HG02943 (cell line): Measurements from ENCODE around the gene ATN1.

Experiments
- ATAC-seq: cut with Tn5 transposase; IDR thresholded peaks from one replicate; pipeline ENCODE4 v1.9.1; 2021; ENCODE audit warnings: mild to moderate bottlenecking, low read depth, moderate library complexity; ENCODE audit not compliant: unreplicated experiment

ATN1 gene

DNA sequence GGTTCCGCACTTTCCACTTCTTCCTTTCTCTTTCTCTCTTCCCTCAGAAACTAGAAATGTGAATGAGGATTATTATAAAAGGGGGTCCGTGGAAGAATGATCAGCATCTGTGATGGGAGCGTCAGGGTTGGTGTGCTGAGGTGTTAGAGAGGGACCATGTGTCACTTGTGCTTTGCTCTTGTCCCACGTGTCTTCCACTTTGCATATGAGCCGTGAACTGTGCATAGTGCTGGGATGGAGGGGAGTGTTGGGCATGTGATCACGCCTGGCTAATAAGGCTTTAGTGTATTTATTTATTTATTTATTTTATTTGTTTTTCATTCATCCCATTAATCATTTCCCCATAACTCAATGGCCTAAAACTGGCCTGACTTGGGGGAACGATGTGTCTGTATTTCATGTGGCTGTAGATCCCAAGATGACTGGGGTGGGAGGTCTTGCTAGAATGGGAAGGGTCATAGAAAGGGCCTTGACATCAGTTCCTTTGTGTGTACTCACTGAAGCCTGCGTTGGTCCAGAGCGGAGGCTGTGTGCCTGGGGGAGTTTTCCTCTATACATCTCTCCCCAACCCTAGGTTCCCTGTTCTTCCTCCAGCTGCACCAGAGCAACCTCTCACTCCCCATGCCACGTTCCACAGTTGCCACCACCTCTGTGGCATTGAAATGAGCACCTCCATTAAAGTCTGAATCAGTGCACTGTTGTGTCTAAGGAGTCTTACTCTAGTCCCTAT is 4.6 kb upstream of the ATN1 start:
- no peak for ATAC-seq

DNA sequence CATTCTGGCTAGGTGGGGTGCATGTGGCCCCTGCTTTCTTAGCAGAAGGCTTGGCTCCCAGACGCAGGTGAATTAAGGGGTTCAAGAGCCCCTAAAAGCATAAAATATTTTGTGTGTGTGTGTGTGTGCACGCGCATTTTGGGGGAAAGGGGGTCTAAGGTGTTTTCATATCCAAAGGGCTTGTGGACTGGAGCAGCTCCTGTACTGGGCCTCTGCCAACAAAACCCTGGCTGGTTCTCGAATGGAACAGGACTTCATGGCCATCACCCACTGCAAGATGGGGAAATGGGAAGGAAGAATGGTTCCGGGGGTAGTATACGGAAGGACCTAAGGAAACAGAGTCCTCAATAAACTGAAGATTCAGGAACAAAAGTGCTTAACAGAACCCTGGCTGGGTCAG is 3.9 kb upstream of the ATN1 start:
- ATAC-seq = no peak

DNA sequence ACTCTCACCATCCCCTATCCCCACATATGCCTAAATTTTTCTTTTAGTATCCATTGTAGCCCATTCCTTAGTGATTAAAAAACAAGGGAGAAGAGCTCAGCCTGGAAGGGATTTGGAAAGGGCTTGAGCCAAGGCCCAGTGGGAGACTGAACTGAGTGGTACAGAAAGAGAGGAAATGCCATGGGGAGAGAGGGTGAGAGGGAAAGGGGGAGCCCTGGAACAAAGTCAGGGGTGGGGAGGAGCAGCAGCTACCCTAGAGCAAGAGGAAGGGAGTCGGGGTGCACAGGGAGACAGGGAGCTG is 2.6 kb upstream of the ATN1 start:
- no peak for ATAC-seq

DNA sequence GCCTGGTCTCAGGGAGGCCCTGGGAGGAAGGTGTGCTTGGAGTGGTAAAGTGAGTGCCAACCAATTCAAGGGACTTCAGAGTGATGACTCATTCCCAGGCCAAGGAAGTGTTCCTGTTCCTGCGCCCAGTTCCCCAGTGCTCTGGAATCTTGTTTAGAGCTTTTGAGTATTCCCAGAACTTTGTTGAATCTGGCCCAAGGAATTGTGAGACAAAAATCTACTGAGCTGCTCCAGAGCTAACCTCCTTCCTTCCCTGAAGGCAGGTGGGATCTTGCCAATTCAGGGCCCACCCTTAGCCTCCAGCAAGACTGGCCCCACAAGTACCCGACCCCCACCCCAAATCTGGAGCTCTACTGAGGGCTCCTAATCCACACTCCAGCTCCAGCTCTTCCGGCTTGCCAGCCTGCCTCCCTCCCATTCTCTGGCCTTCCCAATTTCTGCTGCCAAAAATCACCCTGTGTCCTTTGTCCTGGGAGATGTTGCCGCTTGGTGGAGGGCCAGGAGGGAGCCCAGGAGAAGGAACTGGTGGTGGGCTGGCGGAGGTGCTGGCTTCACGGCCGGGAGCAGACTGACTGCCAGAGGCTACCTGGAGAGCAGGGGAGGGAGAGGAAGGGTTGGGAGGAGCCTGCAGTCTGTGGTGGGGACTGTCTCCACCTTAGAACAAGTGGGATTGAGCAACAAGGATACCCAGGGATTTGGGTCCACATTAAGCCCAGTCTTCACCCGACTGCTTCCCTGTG is 2.0 kb upstream of the ATN1 start:
- no peak for ATAC-seq

DNA sequence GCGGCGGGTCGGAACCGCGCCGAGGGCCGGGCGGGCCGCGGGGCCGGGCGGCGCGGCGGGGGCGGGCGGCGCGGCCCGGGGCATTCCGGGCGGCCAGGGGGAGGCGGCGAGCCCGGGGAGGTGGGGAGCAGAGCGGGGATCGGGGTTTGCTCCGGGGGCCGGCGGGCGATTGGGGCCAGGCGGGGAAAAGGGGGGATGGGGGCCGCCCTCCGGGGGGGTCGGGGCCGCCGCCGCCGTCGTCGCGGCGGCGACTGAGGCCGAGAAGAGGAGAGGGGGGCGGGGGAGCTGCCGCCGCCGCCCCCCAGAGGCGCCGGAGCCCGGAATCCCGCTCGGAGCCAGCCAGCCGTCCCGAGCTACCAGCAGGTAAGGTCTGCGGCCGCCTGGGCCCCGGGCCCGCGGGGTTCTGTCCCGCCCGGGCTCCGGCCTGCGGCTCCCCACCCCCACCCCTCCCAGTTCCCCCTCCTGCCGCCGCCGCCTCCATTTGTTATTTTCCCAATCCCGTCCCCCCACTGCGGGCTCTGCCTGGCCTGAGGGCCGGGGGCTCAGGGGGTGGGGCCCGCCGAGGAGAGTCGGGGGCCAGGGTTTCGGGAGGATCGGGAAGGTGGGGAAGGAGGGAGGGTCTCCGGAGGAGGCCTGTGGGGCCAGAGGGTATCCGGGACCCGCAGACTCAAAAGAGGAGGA is 403 bp downstream of the ATN1 start:
- ATAC-seq = no peak

DNA sequence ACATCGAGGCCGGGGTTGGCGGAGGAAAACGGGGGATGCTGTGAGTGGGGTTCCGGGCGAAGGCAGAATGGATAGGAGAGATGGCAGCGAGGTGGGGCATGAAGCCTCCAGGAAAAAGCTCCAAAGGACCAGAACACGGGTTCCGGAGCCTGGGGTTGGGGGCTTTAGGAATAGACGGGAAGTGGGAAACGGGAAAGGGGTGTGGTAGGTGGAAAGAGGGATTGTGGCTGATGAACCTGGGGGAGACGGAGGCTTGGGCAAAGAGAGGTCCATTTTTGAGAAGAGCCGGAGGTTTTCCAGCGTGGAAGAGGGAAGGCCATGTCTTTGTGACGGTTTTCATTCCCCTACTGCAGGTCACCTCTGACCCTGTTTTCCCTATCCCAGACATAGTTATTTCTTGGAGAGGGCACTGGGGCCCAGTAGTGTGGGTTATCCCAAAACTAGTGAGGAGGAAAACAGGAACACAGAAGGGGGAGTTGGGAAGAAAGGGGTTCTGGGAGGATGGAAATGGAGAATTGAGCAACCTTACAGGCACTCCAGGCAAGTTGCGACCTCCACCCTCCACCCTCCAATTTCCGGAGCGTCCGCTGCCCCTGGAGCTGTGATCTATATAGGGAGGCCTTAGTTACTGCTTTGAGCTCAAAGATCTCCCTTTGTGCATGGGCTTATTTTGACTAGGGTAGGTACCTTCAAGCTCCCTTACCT is 1.1 kb downstream of the ATN1 start:
- no peak for ATAC-seq

DNA sequence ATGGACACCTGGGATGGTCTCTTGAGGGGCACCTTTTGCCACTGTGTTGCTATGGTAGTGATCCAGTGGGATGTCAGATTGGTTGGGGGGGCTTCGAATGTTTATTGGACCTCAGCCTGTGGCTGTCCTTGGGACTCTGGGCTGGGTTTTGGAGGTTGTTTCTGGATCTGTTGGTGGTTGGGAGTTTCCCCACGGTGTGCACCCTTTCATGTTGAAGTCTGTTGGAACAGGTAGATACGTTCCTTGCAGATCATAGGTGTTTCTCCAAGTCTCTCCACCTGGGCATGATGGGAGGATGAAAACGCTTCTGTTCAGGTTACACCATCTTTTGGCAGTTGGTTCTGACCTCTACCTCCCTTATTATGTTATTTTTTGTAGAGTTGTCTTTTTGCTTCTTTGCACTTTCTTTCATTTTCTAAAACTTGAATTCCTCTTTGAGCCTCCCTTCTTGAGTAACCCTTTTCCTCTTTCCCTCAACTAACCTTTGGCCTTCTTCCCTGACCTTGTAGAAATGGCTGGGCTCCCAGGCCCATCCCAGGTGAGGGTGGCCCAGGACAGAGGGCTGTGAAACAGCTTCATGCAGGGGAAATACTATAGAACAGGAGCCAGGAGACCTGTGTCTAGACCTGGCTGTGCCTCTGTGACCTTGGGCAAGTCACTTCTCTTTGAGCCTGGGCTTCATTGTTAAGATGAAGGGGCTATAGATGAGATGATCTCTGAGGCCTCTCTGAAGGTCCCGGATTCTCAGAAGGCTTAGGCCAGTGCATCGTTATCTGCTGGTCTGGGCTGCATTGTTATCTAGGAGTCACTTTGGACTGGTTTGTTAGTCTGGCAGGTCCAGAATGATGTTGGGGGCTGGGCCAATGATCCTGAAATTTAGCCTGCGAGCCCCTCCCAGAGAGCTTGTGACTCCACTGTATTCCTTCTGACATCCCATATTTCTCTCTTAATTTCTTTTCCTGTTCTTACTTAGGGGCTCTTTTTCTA is 2.0 kb downstream of the ATN1 start:
- ATAC-seq = no peak

DNA sequence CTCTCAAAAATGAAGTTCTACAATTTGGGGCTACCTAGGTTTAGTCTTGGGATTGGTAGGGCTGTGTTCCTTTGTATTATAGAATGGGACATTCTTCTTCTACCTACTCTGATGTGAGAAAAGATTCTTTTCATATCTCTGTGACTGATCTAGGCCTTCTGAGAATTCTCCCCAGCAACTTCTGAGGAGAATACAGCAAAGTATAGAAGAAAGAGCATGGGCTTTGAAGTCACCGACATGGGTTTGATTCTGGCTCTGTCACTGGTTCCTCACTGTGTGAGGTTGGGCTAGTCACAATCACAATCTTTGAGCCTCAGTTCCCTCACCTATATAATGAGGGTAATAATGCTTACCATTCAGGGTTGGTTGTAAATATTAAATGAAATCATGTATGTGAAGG is 5.0 kb downstream of the ATN1 start:
- ATAC-seq = no peak

DNA sequence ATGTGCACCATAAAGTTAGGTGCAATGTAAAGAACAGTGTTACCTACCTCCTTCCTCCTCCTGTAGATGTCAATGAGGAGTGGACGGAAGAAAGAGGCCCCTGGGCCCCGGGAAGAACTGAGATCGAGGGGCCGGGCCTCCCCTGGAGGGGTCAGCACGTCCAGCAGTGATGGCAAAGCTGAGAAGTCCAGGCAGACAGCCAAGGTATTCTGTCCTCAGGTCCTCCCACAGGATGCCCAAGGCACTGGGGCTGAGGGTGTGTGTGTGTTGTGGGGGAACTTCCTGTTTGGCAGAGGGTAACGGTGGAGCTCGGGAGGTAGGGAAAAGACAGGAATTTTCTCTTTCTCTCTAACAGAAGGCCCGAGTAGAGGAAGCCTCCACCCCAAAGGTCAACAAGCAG is 6.4 kb downstream of the ATN1 start:
- ATAC-seq = no peak

DNA sequence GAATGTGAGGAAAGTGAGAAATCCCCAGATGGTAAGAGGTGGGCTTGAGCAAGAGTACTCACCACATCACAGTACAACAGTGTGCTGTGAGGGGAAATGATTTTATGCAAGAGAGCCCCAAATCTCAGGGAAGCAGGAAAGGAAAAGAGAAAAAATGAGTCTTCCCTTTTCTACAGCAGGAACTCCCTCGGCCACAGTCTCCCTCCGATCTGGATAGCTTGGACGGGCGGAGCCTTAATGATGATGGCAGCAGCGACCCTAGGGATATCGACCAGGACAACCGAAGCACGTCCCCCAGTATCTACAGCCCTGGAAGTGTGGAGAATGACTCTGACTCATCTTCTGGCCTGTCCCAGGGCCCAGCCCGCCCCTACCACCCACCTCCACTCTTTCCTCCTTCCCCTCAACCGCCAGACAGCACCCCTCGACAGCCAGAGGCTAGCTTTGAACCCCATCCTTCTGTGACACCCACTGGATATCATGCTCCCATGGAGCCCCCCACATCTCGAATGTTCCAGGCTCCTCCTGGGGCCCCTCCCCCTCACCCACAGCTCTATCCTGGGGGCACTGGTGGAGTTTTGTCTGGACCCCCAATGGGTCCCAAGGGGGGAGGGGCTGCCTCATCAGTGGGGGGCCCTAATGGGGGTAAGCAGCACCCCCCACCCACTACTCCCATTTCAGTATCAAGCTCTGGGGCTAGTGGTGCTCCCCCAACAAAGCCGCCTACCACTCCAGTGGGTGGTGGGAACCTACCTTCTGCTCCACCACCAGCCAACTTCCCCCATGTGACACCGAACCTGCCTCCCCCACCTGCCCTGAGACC is 7.8 kb downstream of the ATN1 start:
- ATAC-seq = no peak

DNA sequence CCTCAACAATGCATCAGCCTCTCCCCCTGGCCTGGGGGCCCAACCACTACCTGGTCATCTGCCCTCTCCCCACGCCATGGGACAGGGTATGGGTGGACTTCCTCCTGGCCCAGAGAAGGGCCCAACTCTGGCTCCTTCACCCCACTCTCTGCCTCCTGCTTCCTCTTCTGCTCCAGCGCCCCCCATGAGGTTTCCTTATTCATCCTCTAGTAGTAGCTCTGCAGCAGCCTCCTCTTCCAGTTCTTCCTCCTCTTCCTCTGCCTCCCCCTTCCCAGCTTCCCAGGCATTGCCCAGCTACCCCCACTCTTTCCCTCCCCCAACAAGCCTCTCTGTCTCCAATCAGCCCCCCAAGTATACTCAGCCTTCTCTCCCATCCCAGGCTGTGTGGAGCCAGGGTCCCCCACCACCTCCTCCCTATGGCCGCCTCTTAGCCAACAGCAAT is 8.5 kb downstream of the ATN1 start:
- ATAC-seq = no peak

DNA sequence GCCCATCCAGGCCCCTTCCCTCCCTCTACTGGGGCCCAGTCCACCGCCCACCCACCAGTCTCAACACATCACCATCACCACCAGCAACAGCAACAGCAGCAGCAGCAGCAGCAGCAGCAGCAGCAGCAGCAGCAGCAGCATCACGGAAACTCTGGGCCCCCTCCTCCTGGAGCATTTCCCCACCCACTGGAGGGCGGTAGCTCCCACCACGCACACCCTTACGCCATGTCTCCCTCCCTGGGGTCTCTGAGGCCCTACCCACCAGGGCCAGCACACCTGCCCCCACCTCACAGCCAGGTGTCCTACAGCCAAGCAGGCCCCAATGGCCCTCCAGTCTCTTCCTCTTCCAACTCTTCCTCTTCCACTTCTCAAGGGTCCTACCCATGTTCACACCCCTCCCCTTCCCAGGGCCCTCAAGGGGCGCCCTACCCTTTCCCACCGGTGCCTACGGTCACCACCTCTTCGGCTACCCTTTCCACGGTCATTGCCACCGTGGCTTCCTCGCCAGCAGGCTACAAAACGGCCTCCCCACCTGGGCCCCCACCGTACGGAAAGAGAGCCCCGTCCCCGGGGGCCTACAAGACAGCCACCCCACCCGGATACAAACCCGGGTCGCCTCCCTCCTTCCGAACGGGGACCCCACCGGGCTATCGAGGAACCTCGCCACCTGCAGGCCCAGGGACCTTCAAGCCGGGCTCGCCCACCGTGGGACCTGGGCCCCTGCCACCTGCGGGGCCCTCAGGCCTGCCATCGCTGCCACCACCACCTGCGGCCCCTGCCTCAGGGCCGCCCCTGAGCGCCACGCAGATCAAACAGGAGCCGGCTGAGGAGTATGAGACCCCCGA is 9.1 kb downstream of the ATN1 start:
- ATAC-seq = peak; percentile 4

DNA sequence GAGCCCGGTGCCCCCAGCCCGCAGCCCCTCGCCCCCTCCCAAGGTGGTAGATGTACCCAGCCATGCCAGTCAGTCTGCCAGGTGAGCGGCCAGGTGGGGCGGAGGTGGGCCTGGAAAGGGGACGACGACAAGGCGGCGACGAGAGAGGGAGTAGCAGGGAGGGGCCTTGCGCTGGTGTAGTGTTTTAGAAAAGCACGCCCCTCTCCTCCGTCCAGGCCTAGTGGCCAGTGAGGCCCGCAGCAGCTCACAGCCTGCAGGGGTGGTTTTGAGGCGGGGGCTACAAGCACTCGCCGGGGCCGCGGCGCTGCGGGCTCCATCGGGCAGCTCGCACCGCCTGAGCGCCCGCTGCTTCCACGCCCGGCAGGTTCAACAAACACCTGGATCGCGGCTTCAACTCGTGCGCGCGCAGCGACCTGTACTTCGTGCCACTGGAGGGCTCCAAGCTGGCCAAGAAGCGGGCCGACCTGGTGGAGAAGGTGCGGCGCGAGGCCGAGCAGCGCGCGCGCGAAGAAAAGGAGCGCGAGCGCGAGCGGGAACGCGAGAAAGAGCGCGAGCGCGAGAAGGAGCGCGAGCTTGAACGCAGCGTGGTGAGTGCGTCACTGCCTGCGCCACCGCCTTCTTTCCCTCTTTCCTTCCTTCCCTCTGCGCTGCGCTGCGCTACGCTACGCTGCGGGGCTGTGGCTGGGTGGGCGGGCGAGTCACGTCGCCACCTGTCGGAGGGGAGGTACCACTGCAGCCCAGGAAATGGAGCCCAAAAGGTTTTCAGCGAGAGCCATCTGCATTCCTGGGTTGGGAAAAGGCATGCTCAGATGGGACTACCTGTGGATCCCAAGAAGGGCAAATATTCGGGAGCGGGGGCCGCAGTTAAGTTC is 10.0 kb downstream of the ATN1 start:
- peak; percentile 80 for ATAC-seq

DNA sequence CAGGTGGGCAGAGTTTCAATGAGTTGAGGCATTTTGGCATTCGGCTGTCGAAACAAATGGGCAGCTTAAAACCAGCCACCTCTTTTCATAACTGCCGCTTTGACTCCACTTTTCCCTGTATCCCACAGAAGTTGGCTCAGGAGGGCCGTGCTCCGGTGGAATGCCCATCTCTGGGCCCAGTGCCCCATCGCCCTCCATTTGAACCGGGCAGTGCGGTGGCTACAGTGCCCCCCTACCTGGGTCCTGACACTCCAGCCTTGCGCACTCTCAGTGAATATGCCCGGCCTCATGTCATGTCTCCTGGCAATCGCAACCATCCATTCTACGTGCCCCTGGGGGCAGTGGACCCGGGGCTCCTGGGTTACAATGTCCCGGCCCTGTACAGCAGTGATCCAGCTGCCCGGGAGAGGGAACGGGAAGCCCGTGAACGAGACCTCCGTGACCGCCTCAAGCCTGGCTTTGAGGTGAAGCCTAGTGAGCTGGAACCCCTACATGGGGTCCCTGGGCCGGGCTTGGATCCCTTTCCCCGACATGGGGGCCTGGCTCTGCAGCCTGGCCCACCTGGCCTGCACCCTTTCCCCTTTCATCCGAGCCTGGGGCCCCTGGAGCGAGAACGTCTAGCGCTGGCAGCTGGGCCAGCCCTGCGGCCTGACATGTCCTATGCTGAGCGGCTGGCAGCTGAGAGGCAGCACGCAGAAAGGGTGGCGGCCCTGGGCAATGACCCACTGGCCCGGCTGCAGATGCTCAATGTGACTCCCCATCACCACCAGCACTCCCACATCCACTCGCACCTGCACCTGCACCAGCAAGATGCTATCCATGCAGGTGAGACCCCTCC is 10.8 kb downstream of the ATN1 start:
- ATAC-seq = no peak

DNA sequence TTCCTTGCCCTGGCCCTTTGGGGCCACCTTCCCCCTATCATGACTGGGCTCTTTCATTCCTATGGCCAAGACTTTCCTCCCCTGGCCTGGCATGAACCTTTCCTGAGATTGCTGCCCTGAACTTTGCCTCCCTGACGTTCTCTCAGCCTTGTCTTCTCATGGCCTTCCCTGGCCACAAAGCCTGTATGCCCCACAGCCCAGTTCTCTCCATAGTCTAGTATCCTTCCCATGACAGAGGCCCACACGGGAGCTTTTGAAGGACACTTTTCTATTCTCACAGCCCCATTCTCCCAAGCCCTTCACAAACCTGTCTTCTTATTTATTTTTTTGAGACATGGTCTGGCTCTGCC is 11.4 kb downstream of the ATN1 start:
- ATAC-seq = no peak

DNA sequence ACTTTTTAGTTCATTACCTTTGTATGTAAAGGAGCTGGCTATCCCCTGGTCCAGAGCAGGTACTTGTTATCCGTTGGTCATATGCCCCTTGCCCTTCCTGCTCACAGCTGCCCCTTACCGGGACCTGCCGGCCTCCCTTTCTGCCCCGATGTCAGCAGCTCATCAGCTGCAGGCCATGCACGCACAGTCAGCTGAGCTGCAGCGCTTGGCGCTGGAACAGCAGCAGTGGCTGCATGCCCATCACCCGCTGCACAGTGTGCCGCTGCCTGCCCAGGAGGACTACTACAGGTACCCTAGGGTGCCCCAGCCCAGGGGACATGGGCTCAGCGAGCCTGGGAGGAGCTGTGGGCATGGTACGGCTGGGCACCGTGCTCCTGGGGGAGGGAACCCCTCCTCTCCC is 13.5 kb downstream of the ATN1 start:
- ATAC-seq = no peak

DNA sequence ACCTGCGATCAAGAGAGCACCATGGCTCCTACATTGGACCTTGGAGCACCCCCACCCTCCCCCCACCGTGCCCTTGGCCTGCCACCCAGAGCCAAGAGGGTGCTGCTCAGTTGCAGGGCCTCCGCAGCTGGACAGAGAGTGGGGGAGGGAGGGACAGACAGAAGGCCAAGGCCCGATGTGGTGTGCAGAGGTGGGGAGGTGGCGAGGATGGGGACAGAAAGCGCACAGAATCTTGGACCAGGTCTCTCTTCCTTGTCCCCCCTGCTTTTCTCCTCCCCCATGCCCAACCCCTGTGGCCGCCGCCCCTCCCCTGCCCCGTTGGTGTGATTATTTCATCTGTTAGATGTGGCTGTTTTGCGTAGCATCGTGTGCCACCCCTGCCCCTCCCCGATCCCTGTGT is 14.0 kb downstream of the ATN1 start:
- no peak for ATAC-seq
